Prostate gland (tissue), 2 donors: ENCODE data around the gene LOX. TPM values are rescaled to one million over a fixed set of nuclear protein-coding genes. Genes with fewer than 3 reads are reported as not detected.

Source experiments
- DNase-seq: peaks from one replicate; pipeline ENCODE4 v3.0.0-alpha.2; 2019; ENCODE audit warnings: low spot score
- H3K27ac ChIP-seq, 2 donors: fragments of 200-600 bp; sonication (generic); 2 replicates each; pipeline ENCODE4 v1.5.1; 2017 to 2019
- H3K27me3 ChIP-seq: fragments of 200-600 bp; sonication (generic); replicated peaks from 2 replicates; pipeline ENCODE4 v1.5.1; 2019; ENCODE audit not compliant: insufficient read depth
- H3K36me3 ChIP-seq, 2 donors: fragments of 200-600 bp; sonication (generic); 1 replicate in 1 of 2; 2 replicates in 1 of 2; pipeline versions ENCODE4 v1.5.1 to v1.8.1; 2017 to 2019
- H3K4me1 ChIP-seq: fragments of 200-600 bp; sonication (generic); replicated peaks from 2 replicates; pipeline ENCODE4 v1.5.1; 2019
- H3K4me3 ChIP-seq, 2 donors: fragments of 200-600 bp; sonication (generic); 2 replicates each; pipeline ENCODE4 v1.5.1; 2017 to 2019
- H3K9me3 ChIP-seq: fragments of 200-600 bp; sonication (generic); 2 replicates; pipeline ENCODE4 v1.5.1; 2017
- POLR2A ChIP-seq: fragments of 450-650 bp; IDR thresholded peaks from one replicate; pipeline ENCODE4 v1.6.1; 2016; ENCODE audit warnings: antibody characterized with exemption, mild to moderate bottlenecking
- POLR2AphosphoS5 ChIP-seq: sonication (generic); formaldehyde crosslinking; IDR thresholded peaks from one replicate; pipeline ENCODE4 v1.6.1; 2017; ENCODE audit warnings: antibody characterized with exemption
- WGBS: methylation state at CpG from one replicate; pipeline ENCODE4 v1.1.5; 2018; 5-methylcytosine and 5-hydroxymethylcytosine counted together
- intact Hi-C: fragments of 100-400 bp; cut with DNase I; formaldehyde crosslinking; loops from one replicate; pipeline ENCODE4 v1.14.2; 2022
- total RNA-seq, 2 donors: library from RNA; depleted of rRNA; stranded (reverse); fragments of >200 nt; gene quantifications; one replicate each; pipeline ENCODE4 v1.1.0, GENCODE V29; 2016
- TF ChIP-seq, protein P1 (sequence below), 4 experiments: fragments of 200-600 bp in 2 of 4; fragments of 450-650 bp in 2 of 4; sonication (generic) in 2 of 4; IDR thresholded peaks; 1 replicate in 3 of 4; 2 replicates in 1 of 4; pipeline ENCODE4 v1.5.1; 2016 to 2019; ENCODE audit warnings: antibody characterized with exemption in 4 of 4, mild to moderate bottlenecking in 2 of 4, moderate library complexity in 2 of 4

The LOX gene, protein sequence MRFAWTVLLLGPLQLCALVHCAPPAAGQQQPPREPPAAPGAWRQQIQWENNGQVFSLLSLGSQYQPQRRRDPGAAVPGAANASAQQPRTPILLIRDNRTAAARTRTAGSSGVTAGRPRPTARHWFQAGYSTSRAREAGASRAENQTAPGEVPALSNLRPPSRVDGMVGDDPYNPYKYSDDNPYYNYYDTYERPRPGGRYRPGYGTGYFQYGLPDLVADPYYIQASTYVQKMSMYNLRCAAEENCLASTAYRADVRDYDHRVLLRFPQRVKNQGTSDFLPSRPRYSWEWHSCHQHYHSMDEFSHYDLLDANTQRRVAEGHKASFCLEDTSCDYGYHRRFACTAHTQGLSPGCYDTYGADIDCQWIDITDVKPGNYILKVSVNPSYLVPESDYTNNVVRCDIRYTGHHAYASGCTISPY
- 1 to 10 TPM; 2.8 to 9.1 TPM for total RNA-seq

GRCh38 chr5:122078116-122079110, at the start of gene LOX:
TSS of gene LOX (minus strand) at chr5:122078259. CDS start at chr5:122077985, 274 bp downstream.
- H3K27me3 ChIP-seq = no peaks in the 10 kb centered on the region
- peak within 1 kb of the TSS; percentile 47 to 48 for H3K27ac ChIP-seq
- H3K4me1 ChIP-seq = no peaks in the 10 kb centered on the region
- no peaks in the 10 kb centered on the region for H3K9me3 ChIP-seq
- intact Hi-C loops = loop anchor here (5.0 kb wide), 1 partner anchor 111 kb away; no protein-coding TSS in a partner anchor
- WGBS = 2% methylated on average over 35 of the region's 35 CpGs
- H3K36me3 ChIP-seq = no peaks in the 10 kb centered on the region
- peak; percentile 58 for DNase-seq
- peak within 1 kb of the TSS; percentile 41 to 46 for H3K4me3 ChIP-seq
- TF ChIP-seq POLR2AphosphoS5 = peak; percentile 43
- TF ChIP-seq, protein P1, sequence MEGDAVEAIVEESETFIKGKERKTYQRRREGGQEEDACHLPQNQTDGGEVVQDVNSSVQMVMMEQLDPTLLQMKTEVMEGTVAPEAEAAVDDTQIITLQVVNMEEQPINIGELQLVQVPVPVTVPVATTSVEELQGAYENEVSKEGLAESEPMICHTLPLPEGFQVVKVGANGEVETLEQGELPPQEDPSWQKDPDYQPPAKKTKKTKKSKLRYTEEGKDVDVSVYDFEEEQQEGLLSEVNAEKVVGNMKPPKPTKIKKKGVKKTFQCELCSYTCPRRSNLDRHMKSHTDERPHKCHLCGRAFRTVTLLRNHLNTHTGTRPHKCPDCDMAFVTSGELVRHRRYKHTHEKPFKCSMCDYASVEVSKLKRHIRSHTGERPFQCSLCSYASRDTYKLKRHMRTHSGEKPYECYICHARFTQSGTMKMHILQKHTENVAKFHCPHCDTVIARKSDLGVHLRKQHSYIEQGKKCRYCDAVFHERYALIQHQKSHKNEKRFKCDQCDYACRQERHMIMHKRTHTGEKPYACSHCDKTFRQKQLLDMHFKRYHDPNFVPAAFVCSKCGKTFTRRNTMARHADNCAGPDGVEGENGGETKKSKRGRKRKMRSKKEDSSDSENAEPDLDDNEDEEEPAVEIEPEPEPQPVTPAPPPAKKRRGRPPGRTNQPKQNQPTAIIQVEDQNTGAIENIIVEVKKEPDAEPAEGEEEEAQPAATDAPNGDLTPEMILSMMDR (IDR thresholded peaks at IDR 0.05) = no peak

- TF ChIP-seq POLR2AphosphoS5 = no peak
- TF ChIP-seq, protein P1 (IDR thresholded peaks at IDR 0.05) = no peak
- TF ChIP-seq POLR2A = no peak
- H3K27me3 ChIP-seq = no peaks in the 10 kb centered on the region
- intact Hi-C loops = no loop called here
- H3K4me3 ChIP-seq = no peak overlapping the region
- H3K4me1 ChIP-seq = no peaks in the 10 kb centered on the region
- WGBS = 31% methylated on average over 10 of the region's 10 CpGs
- H3K9me3 ChIP-seq = no peaks in the 10 kb centered on the region
- no peak for DNase-seq
- peak overlapping the region in 1 of 2 donors; percentile 28 for H3K27ac ChIP-seq
- no peaks in the 10 kb centered on the region for H3K36me3 ChIP-seq
Measured at GRCh38 chr5:122126756-122127321, 48.8 kb upstream of the LOX start.

GRCh38 chr5:122126177-122126755, 48.2 kb upstream of the LOX start:
- TF ChIP-seq POLR2A (no peak), POLR2AphosphoS5 (no peak)
- TF ChIP-seq, protein P1 (IDR thresholded peaks at IDR 0.05) = no peak
- Histone ChIP-seq H3K4me1 (no peaks in the 10 kb centered on the region), H3K27ac (no peak overlapping the region), H3K4me3 (no peak overlapping the region), H3K36me3 (no peaks in the 10 kb centered on the region), H3K9me3 (no peaks in the 10 kb centered on the region), H3K27me3 (no peaks in the 10 kb centered on the region)
- WGBS = 35% methylated on average over 2 of the region's 2 CpGs
- no peak for DNase-seq
- intact Hi-C loops = no loop called here

DNA sequence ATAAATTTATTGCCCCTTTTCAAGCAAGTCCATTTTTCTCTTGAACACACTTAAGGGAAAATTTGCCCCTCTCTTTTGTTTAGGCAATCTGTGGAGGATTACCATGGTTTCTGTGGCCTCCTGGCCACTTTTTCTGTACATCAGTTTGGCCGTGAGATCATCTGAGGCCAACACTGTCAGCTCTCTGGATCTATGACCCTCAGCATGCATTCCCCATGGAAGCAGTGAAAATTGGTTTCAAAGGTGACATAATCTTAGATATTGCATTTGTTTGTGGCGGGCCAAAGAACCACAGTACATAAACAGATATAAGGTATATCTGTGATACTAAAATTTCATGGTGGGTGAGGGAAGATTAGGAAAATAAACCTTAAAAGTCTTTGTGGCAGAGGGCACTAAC, 46.7 kb upstream of the LOX start:
- TF ChIP-seq, protein P1 (IDR thresholded peaks at IDR 0.05) = no peak
- TF ChIP-seq POLR2A (no peak), POLR2AphosphoS5 (no peak)
- Histone ChIP-seq H3K9me3 (no peaks in the 10 kb centered on the region), H3K4me1 (no peaks in the 10 kb centered on the region), H3K36me3 (no peaks in the 10 kb centered on the region), H3K27me3 (no peaks in the 10 kb centered on the region), H3K27ac (no peak overlapping the region), H3K4me3 (no peak overlapping the region)
- 100% methylated on average over 2 of the region's 2 CpGs for WGBS
- intact Hi-C loops = no loop called here
- no peak for DNase-seq
